OCI-LY7 (cell line): ENCODE data around the gene FOXD2. TPM values are rescaled to one million over a fixed set of nuclear protein-coding genes. Genes with fewer than 3 reads are reported as not detected.

Experiments
- BruUV-seq: library from RNA; stranded (reverse); fragments of 400-500 nt; replicated peaks from 2 replicates; lab custom pipeline; 2021; lab: Mats Ljungman, UMichigan
- CTCF ChIA-PET: fragments of 300-600 bp; sonication (Branson Sonifier 250); formaldehyde crosslinking; loops from one replicate; lab custom pipeline; 2022; ENCODE audit warnings: antibody characterized with exemption; ENCODE audit not compliant: unreplicated experiment; lab: Charles Lee
- POLR2A ChIA-PET: fragments of 300-600 bp; sonication (Branson Sonifier 250); formaldehyde crosslinking; loops from one replicate; lab custom pipeline; 2022; ENCODE audit warnings: antibody characterized with exemption; lab: Charles Lee
- DNase-seq: peaks from one replicate; pipeline ENCODE4 v3.0.0-alpha.2; 2015; ENCODE audit warnings: low spot score
- H2AFZ ChIP-seq: fragments of 200-600 bp; sonication (generic), shearing (Covaris generic); 2 replicates; pipeline ENCODE4 v1.6.1; 2014; ENCODE audit warnings: mild to moderate bottlenecking, antibody characterized with exemption, low read length, moderate library complexity
- H3K27ac ChIP-seq: fragments of 200-600 bp; sonication (generic); 2 replicates; pipeline ENCODE4 v1.5.1; 2014; ENCODE audit warnings: mixed run types, low read depth, mild to moderate bottlenecking, moderate library complexity, low read length, inconsistent platforms; ENCODE audit not compliant: poor library complexity, severe bottlenecking
- H3K36me3 ChIP-seq: fragments of 200-600 bp; sonication (generic); 2 replicates; pipeline ENCODE4 v1.6.1; 2014; ENCODE audit warnings: mild to moderate bottlenecking, antibody characterized with exemption, low read length, moderate library complexity, mixed read lengths; ENCODE audit not compliant: insufficient read depth
- H3K4me1 ChIP-seq: fragments of 200-600 bp; sonication (generic); 2 replicates; pipeline ENCODE4 v1.5.1; 2014; ENCODE audit warnings: mild to moderate bottlenecking, low read length; ENCODE audit not compliant: insufficient read depth, poor library complexity, severe bottlenecking
- H3K4me2 ChIP-seq: fragments of 200-600 bp; sonication (generic); 2 replicates; pipeline ENCODE4 v1.6.1; 2014; ENCODE audit warnings: mild to moderate bottlenecking, low read length
- H3K4me3 ChIP-seq: fragments of 200-600 bp; sonication (generic); 2 replicates; pipeline ENCODE4 v1.5.1; 2014; ENCODE audit warnings: mild to moderate bottlenecking, low read depth, low read length; ENCODE audit not compliant: poor library complexity, severe bottlenecking
- H3K79me2 ChIP-seq: fragments of 200-600 bp; sonication (generic); 2 replicates; pipeline ENCODE4 v1.6.1; 2016; ENCODE audit warnings: low read depth, mild to moderate bottlenecking, low read length, moderate library complexity, mixed read lengths; ENCODE audit not compliant: insufficient read depth
- H3K9me2 ChIP-seq: fragments of 200-600 bp; sonication (generic); 2 replicates; pipeline ENCODE4 v1.6.1; 2016; ENCODE audit warnings: mild to moderate bottlenecking, low read length, mixed read lengths; ENCODE audit not compliant: insufficient read depth
- H3K9me3 ChIP-seq: fragments of 200-600 bp; sonication (generic); 2 replicates; pipeline ENCODE4 v1.6.1; 2014; ENCODE audit warnings: mild to moderate bottlenecking, mixed run types, low read length, mixed read lengths
- H4K20me1 ChIP-seq: fragments of 200-600 bp; sonication (generic); 2 replicates; pipeline ENCODE4 v1.6.1; 2014; ENCODE audit warnings: mild to moderate bottlenecking, antibody characterized with exemption, low read length, moderate library complexity, mixed read lengths; ENCODE audit not compliant: insufficient read depth
- CTCF ChIP-seq: fragments of 200-600 bp; sonication (generic); conservative IDR thresholded peaks from 2 replicates; pipeline ENCODE4 v1.5.1; 2014; ENCODE audit warnings: mild to moderate bottlenecking, antibody characterized with exemption, low read length, moderate library complexity, mixed read lengths
- EZH2phosphoT487 ChIP-seq: fragments of 200-600 bp; sonication (generic); IDR thresholded peaks from 2 replicates; pipeline ENCODE4 v1.6.1; 2018; ENCODE audit warnings: low read depth, borderline replicate concordance, mild to moderate bottlenecking, mixed run types, antibody characterized with exemption, low read length, moderate library complexity, mixed read lengths
- intact Hi-C: fragments of 100-400 bp; cut with micrococcal nuclease; formaldehyde crosslinking; loops from one replicate; pipeline ENCODE4 v1.10.0; 2022; ENCODE audit not compliant: unreplicated experiment
- total RNA-seq, 2 experiments: library from RNA; depleted of rRNA in 1 of 2; stranded (reverse); fragments of >200 nt in 1 of 2; shearing (Covaris generic) in 1 of 2; gene quantifications; 2 replicates each; pipeline ENCODE4 v1.2.3, GENCODE V29; 2014 to 2022

The FOXD2 gene
- total RNA-seq, 2 experiments from 2014 or later: 0.49 to 0.76 TPM

- Histone ChIP-seq H3K9me3 (no peaks in the 10 kb centered on the region), H3K9me2 (no peaks in the 10 kb centered on the region), H3K4me3 (no peak overlapping the region), H4K20me1 (no peaks in the 10 kb centered on the region), H3K4me2 (no peak overlapping the region), H3K27ac (no peak overlapping the region), H3K4me1 (no peaks in the 10 kb centered on the region), H2AFZ (no peak overlapping the region), H3K79me2 (no peaks in the 10 kb centered on the region), H3K36me3 (no peaks in the 10 kb centered on the region)
- intact Hi-C loops: no loop called here
- POLR2A ChIA-PET: no interaction called here
- CTCF ChIA-PET: interaction anchor here (0.5 kb wide), 1 partner anchor 1006 kb away, joined by 4 read pairs; the partner anchor contains the start of gene SPATA6
- TF ChIP-seq EZH2phosphoT487 (no peak), CTCF (no peak)
- DNase-seq: no peak
- no TSS peak for BruUV-seq
Measured at GRCh38 chr1:47465605-47466004, 27.8 kb downstream of the FOXD2 start.

GRCh38 chr1:47468709-47469389, 31.0 kb downstream of the FOXD2 start:
- intact Hi-C loops: no loop called here
- H3K36me3 ChIP-seq: no peaks in the 10 kb centered on the region
- no peak for TF ChIP-seq CTCF
- no peak for TF ChIP-seq EZH2phosphoT487
- H3K4me2 ChIP-seq: no peak overlapping the region
- DNase-seq: no peak
- ChIA-PET CTCF (no interaction called here), POLR2A (interaction anchor here (0.6 kb wide), 1 partner anchor 31 kb away, joined by 4 read pairs; the partner anchor contains the start of gene FOXD2)
- H3K79me2 ChIP-seq: no peaks in the 10 kb centered on the region
- no peaks in the 10 kb centered on the region for H3K9me3 ChIP-seq
- H3K4me1 ChIP-seq: no peaks in the 10 kb centered on the region
- H2AFZ ChIP-seq: no peak overlapping the region
- H3K27ac ChIP-seq: no peak overlapping the region
- no TSS peak for BruUV-seq
- no peaks in the 10 kb centered on the region for H4K20me1 ChIP-seq
- no peaks in the 10 kb centered on the region for H3K9me2 ChIP-seq
- H3K4me3 ChIP-seq: no peak overlapping the region

- Histone ChIP-seq H3K36me3 (no peaks in the 10 kb centered on the region), H4K20me1 (no peaks in the 10 kb centered on the region), H3K9me3 (no peaks in the 10 kb centered on the region), H3K4me2 (no peak overlapping the region), H2AFZ (no peak overlapping the region), H3K4me1 (no peaks in the 10 kb centered on the region), H3K27ac (no peak overlapping the region), H3K9me2 (no peaks in the 10 kb centered on the region), H3K79me2 (no peaks in the 10 kb centered on the region), H3K4me3 (no peak overlapping the region)
- POLR2A ChIA-PET: interaction anchor here (0.6 kb wide), 1 partner anchor 32 kb away, joined by 4 read pairs; the partner anchor contains the start of gene FOXD2
- CTCF ChIA-PET: no interaction called here
- no TSS peak for BruUV-seq
- intact Hi-C loops: no loop called here
- TF ChIP-seq CTCF (no peak), EZH2phosphoT487 (no peak)
- no peak for DNase-seq
Measured at GRCh38 chr1:47469390-47469759, 31.5 kb downstream of the FOXD2 start.
